Measurements from ENCODE around the gene TUBB4B.

Gene TUBB4B

GRCh38 chr9:137213160-137214060, 27.7 kb upstream of the TUBB4B start:
- DNase-seq, result no peak

DNA sequence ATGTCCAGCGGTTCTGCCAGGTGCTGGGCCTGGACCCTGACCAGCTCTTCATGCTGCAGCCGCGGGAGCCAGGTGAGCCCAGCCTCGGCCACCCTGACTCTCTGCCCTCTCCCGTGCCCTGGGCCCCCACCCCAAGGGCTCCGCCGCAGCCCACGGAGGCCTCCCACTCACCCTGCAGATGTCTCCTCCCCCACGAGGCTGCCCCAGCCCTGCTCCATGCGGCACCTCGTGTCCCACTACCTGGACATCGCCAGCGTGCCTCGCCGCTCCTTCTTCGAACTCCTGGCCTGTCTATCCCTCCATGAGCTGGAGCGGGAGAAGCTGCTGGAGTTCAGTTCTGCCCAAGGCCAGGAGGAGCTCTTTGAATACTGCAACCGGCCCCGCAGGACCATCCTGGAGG, 26.5 kb upstream of the TUBB4B start:
- DNase-seq, result no peak

DNA sequence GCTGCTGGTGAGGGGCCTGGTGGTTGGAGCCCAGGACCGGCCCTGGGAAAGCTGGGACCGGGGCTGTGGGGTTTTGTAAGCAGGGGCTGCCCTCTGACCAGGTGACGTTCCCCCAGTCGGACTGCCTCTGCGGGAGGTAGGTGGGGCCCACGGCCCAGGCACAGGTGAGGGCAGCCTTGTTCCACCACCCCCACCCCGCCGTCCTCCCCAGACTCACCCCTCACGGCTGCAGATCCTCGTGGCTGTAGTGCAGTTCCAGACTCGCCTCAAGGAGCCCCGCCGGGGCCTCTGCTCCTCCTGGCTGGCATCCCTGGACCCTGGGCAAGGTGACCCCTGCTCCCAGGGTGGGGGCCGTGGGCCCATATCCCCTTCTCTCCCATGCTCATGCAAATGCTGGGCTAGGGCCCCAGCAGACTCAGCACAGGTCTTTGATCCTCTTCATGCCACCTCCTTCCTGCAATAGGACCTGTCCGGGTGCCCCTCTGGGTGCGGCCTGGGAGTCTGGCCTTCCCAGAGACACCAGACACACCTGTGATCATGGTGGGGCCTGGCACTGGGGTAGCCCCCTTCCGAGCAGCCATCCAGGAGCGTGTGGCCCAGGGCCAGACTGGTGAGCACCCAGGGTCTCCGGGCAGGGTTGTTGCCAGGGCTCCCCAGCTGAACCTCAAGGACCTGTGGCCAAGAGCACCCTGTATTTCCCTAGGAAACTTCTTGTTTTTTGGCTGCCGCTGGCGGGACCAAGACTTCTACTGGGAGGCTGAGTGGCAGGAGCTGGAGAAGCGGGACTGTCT, 25.7 kb upstream of the TUBB4B start:
- DNase-seq, result no peak

GRCh38 chr9:137216188-137216965, 24.7 kb upstream of the TUBB4B start:
- DNase-seq, result no peak

DNA sequence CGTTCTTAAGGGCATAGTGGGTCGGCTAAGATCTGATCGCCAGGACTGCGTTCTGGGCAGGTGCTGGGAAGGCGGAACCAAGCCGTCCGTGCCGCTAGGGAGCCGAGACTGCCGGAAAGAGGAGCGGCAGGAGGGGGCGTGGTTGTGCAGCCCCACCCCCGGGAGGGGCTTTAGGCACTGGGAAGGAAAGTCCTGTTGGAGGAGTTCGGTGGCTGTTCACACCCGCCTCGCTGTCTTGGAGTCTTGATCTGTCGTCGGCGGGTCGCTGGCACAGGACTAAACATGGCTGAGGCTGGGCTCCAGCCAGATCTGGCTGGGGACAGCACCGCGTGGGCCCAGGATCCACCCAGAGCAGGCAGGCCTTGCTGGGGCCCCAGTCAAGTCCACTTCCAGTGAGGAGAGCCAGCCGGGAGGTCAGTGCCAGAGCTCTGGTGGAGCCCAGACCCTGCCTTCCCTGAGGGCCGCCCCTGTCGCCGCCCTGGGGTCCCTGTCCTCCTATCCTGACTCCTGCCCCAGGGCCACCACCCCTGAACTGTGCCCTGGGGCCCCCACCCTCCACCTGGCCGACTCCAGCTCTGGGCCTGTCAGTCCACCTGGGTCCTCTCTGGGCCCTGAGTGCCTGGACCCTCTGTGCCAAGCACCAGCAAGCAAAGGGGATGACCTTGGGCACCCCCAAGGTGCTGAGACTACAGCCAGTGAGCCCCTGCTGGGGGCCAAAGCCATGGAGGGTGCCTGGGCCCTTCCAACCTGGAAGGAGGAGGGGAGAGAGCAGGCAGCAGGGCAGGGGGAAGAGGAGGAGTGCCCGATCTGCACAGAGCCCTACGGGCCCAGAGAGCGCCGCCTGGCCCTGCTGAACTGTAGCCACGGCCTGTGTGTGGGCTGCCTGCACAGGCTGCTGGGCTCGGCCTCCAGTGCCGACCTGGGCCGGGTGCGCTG, 23.5 kb upstream of the TUBB4B start:
- DNase-seq, result no peak

- no peak for DNase-seq
These were observed 22.8 kb upstream of the TUBB4B start for GRCh38 chr9:137218212-137218753.

GRCh38 chr9:137218754-137219271, 22.3 kb upstream of the TUBB4B start:
- DNase-seq, result no peak

DNA sequence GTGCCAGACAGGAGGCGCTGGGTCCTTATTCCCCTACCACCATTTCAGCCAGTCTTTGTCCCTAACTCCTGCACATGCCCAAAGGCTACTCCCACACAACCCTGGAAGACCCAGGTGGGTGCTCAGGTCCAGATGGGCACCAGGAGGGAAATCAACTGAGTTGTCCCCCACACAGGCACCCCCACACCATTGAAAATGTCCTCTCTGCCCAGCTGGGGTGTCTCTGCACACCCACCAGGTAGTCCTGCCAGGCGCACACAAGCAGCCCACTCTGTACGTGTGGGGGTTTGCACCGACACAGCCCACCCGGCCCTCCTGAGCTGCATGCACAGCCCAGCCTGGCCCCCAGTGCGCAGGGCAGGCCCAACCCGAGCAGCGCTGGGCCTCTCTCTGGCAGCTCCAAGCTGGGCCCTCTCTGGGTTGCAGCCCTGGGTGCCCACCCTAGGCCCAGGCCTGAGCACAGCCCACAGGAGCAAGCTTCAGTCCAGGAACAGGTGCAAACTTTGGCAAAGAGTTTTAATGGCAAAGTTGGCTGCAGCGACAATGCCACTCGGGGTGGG, 21.2 kb upstream of the TUBB4B start:
- DNase-seq, result no peak

DNA sequence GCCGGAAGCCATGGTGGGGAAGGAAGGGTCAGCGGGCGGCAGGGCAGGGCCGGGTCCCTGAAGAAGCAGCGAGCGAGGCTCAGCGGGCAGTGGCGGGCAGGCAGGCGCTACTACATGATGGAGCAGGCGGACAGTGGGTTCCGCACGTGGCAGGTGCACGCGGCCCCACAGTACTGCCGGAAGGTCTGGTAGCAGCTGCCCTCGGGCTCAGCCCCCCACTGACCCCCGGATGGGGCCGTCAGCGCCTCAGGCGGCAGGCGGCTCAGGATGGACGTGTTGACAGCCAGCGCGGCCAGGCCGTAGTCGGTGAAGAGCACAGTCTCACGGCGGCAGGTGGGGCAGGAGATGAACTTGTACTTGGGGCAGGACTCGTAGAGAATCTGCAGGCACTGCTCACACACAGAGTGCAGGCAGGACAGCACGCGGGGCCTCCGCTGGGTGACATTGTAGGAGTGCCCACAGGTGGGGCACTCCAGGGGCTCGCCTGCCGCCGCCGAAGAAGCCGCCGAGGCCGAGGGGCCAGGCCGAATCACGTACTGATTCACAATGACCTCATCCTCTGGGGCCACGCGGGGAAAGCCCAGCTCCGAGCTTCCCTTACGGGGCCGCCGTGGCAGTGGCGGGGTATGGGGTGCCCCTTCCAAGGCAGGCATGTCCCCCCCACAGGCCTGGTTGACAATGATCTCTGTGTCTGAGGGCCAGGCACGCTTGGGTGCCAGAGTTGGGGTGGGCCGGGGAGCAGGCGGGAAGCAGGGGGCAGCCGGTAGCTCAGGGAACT, 20.6 kb upstream of the TUBB4B start:
- no peak for DNase-seq

DNA sequence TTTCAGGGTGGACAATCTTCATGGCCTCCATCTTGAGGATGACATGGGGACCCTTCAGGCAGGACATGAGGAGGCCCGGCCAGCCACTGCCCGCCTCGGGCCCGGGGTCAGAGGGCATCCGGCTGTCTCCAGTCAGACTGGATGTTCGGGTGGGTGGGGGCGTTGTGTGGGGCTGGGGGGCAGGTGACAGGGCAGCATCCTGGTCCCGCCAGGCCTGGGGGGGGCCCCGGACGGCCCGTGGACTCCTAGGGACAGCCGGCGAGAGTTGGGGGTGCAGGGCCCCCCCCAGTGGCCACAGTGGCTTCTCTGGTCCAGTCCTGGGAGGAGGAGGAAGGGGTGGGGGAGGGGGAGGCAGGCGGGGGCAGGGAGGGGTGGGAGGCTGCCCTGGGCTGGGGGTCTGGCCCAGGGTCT, 20.0 kb upstream of the TUBB4B start:
- DNase-seq, result no peak

GRCh38 chr9:137221506-137222111, 19.5 kb upstream of the TUBB4B start:
- DNase-seq, result no peak

DNA sequence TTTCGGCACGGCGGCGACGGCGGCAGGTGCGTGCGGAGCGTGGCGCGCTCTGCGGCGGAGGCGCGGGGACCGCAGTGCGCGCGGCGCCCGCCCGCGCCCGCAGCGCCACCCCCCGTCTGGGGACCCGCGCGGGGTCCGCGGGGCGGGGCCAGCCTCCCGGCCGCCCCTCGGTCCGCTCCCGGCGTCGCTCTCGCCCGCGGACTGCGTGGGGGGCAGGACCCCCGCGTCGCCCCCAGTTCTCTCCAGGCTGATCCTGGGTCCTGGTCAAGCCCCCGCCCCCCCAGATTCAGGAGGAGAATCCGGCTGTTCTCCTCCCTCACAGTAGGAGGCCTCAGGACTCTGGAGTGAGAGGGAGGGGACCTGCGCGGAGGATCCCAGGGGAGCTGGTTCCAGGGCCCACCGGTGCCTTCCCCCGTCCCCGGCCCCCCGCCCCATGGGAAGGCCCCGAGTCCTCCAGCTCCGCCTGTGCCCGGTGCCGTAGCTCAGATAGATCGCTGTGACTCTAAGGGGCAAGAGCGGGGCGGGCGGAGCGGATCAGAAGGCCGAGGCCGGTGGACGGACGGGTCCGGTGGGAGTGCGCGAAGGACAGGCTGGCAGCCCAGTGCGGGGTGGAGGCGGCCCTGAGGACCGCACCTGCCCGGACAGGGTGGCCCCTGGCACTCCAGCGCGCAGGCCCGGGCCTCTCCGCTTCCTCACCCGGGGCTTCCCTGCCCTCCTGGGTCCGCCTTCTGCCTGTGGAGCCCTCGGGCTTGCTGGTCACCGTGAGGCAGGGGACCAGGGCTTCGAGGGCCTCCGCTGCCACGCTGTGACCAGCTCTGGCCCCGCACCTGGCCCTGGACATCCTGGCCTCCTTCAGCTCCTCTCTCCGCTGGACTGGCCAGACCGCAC, 18.7 kb upstream of the TUBB4B start, which contains the start of gene RNF208:
RNF208 (minus strand) TSS at position 51 of the 888 bp plus-strand sequence. CDS start 1,028 bp downstream, outside the sequence.
- DNase-seq, result no peak

DNA sequence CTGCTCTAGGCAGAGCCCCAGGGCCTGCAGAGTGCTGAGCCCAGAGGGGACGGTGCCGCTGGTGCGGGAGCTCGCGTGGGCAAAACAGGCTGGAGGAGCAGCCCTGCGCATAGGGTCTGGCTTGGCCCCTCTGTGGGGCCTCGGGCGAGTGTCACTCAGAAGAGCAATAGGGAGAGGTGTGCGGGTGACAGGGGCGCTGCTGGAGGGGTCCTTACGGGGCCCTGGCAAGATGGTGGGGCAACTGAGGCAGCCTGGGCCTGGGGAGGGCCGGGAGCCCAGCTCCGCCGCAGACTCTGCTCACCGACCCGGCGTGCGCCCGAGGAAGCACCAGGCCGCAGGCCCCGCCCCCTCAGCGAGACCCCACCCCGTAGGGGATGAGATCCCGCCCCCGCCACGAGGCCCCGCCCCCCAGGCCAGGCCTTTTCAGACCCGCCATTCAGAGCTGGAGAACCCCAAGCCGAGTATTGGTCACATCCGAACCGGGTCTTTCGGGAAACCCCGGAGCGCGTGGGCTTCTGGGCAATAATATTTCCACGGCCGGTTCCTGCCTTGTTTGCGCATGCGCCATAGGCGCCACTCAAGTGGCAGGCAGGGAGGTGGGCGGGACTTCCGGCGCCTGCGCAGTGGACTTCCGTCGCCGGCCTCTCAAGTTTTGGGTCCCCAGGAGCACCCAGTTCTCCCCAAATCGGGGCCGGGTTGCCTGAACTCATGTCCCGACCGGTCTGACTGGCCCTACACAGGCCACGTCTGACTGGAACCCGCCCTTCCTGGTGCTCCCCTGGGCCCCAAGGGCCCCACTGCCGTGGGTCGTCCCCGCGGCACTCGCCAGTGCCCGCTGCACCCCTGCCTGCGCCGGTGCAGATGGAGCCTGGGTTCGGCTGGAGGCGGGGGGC, 17.8 kb upstream of the TUBB4B start:
- peak; percentile 79 for DNase-seq

DNA sequence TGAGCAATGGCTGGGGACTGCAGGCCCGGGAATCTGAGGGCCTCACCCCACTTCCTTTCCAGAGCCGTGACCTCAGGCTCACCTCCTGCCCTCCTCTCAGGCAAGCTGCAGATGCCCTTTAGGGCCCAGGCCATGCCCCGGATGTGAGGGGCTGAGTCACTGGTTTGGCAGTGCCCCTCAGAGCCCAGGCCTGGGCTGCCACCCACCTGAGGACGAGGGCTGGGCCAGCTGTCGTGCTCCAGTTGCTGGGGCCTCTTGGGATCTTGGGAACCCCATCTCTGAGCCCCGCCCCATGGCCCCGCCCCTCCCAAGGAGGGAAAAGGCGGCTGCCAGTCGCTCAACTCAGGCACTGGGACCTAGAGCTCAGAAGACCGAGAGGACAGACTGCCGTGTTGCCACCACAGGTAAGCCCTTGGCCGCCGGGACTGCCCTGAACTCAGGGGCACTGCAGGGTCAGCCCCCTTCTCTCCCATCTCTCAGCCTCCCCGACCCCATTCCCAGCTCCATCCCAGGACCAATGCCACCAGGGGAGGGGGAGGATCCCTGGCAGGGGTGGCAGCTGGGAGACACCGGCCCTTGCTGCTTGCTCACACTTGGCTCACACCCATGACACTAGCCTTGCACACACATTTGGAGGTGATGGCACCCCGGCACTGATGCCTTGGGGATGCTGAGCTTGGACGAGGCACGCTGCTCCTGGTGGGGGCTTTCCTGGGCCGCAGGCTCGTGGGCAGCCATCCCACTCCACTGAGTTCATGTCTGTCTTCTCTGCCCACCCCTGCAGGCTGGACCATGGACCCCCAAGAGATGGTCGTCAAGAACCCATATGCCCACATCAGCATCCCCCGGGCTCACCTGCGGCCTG, 16.0 kb upstream of the TUBB4B start, which contains the start of gene CYSRT1:
CYSRT1 (plus strand) TSS at position 345 of the 865 bp plus-strand sequence; CDS start at position 793, 448 bp downstream.
- no peak for DNase-seq

- no peak for DNase-seq
These were observed 15.3 kb upstream of the TUBB4B start for GRCh38 chr9:137225699-137226331.

Measured in NCI-H1436 treated with DMSO at 0.1 percent for 48 hours (cell line).